Amniotic epithelial cell (primary cell): Measurements from ENCODE around the gene BCL2L12.

Experiments used
- DNase-seq: peaks from one replicate; pipeline ENCODE4 v3.0.0-alpha.2; 2010; ENCODE audit warnings: low read depth

The BCL2L12 gene

GRCh38 chr19:49642492-49643035 is 23.2 kb upstream of the BCL2L12 start:
- no peak for DNase-seq

DNA sequence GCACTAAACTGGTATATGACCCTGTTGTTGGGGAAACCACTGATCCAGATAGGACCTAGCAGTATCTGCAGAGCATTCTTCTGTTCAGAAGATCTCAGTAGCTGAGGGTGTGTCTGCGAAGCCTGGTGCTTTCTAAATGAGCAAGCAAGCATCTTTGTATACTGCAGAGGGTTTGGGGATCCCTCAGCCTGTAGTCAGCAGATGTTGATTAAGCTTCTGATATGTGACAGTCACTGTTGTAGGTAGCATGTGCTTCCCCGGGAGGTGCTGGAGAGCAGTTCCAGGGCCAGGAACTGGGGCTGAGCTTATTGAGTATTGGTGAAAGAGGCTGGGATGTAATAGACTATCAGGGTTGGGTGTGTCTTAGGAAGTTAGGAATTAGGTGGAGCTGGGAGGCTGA is 22.3 kb upstream of the BCL2L12 start:
- no peak for DNase-seq

- DNase-seq, result no peak
Measured at GRCh38 chr19:49645592-49645991, 20.1 kb upstream of the BCL2L12 start.

GRCh38 chr19:49645995-49646394 is 19.7 kb upstream of the BCL2L12 start:
- no peak for DNase-seq

GRCh38 chr19:49646586-49646985 is 19.1 kb upstream of the BCL2L12 start:
- DNase-seq, result no peak

GRCh38 chr19:49651029-49651819 is 14.5 kb upstream of the BCL2L12 start:
- DNase-seq, result no peak

GRCh38 chr19:49651820-49652550 is 13.7 kb upstream of the BCL2L12 start:
- DNase-seq, result no peak

GRCh38 chr19:49652551-49653465 is 12.9 kb upstream of the BCL2L12 start:
- DNase-seq, result no peak

DNA sequence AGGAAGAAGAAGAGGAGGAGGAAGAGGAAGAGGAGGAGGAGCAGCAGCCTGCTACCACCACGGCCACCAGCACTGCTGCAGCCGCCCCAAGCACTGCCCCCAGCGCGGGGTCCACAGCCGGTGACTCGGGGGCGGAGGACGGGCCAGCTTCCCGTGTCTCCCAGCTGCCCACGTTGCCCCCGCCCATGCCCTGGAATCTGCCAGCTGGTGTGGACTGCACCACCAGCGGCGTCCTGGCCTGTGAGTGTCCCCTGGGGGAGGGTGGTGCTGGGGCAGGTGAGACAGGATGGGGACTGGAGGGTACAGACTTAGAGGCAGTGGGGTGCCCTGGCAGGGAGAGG is 12.3 kb upstream of the BCL2L12 start:
- DNase-seq, result no peak

- DNase-seq, result no peak
Measured at GRCh38 chr19:49654581-49654980, 11.2 kb upstream of the BCL2L12 start.

- DNase-seq, result no peak
Measured at GRCh38 chr19:49655570-49656455, 9.9 kb upstream of the BCL2L12 start.

DNA sequence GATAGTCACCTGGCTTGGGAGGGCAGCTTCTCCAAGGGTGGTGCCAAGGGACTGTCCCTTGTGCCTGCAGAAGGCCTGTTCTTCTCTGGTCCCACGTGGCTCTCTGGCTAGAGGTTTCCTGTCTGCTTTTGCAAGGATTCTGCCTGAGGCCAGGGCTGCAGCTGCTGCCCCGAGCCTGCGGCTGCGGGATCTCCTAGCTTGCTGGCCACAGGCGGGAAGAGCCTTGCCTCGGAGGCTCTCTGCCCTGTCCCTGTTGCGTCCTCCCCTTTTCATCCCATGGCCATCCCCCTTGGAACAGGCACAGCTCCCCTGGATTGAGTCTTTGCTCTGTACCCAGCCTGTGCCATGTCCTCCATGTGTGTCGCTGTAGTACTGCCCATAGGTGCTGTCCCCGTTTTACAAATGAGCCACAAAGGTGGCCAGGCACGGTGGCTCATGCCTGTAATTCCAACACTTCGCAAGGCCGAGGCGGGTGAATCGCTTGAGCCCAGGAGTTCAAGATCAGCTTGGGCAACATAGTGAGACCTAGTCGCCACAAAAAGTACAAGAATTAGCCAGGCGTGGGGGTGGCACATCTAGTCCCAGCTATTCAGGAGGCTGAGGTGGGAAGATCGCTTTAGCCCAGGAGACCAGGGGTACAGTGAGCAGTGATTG is 9.2 kb upstream of the BCL2L12 start:
- no peak for DNase-seq

DNA sequence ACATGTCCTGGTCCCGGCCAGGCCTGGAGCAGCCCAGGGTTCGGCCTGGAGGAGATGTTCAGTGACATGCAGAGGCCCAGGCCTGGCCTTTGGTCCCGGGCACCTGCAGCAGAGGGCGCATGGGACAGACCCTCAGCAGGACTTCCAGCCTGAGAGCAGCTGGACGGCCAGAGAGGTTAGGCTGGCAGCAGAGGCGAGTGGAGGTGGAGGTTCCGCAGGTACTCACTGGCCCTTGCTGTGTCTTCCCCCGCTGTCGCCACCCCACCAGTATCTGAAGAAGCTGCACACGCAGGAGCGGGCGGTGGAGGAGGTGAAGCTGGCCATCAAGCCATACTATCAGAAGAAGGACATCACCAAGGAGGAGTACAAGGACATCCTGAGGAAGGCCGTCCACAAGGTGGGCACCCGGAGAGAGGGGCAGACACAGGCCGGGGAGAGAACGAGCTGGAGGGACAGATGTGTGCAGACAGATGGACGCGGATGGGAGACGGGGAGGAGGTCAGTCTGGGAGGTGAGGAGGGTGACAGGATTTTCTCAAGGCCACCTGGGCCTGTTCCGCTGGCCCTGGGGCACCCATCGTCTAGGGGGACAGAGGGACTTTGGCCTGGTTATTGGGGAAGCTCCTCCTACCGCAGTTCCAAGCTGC is 8.1 kb upstream of the BCL2L12 start:
- no peak for DNase-seq

- no peak for DNase-seq
Measured at GRCh38 chr19:49658139-49658517, 7.6 kb upstream of the BCL2L12 start.

DNA sequence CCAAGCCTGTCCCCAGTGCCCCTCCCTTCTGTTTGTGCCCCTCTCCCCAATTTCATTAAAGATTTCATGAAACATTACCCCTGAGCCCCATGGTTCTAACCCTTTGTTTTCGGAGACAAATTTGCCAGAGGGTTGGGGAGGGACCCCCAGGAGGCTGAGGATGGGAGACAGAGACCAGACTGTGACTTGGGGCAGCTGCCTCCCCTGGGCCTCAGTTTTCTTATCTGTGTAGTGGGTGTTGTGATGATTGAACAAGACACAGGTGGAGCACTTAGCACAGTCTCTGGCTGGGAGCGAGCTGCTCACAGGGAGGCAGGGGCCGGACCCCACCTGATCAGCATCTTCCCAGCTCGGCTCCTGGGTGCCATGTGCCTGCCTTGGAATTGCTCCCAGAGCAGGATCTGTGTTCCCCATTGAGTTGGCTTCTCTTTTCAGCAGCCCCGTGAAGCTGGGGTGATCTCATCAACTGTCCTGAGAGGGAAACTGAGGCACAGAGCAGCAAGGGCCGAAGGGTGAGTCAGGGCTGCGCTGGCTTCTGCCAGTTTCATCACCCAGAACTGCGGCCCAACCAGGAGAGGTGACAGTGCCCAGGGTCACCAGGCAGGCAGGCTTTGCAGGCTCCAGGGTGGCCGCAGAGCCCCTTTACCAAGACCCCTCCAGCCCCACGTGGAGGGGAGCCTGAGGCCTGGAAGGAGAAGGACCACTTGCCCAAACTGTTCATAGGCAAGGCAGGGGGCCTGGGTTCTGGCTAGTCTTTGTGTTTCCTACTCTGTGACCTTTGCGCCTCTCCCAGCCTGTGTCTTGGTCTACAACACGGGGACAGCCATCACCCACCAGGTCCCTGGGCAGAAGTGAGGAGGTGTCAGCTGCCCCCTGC is 6.9 kb upstream of the BCL2L12 start:
- DNase-seq, result no peak

DNA sequence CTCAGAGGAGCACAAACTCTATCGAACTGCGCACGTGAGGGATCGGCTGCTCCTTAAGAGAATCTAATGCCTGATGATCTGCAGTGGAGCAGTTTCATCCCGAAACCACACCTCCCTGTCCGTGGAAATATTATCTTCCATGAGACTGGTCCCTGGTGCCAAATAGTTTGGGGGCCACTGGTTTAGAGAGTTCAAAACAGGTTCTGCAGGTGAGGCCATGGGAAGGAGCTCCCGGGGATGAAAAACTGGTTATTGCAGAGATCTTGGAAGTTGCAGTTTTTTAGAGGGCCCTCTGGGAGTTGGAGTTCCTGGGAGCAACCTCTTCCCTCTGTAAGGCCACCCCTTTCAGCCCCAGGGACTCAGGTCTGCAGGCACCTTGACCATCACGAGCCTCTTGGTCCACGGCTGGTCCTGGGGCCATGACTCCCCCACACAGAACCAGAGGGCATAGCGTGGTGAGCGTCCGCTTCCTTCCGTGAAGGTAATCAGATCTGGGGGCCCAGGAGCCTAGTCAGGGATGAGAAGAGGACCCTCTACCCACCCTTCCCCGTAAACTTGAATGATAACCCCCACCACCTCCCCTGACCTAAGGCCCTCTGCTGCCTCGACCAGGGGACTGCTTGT is 5.3 kb upstream of the BCL2L12 start:
- no peak for DNase-seq

GRCh38 chr19:49662011-49662410 is 3.7 kb upstream of the BCL2L12 start:
- DNase-seq, result no peak

DNA sequence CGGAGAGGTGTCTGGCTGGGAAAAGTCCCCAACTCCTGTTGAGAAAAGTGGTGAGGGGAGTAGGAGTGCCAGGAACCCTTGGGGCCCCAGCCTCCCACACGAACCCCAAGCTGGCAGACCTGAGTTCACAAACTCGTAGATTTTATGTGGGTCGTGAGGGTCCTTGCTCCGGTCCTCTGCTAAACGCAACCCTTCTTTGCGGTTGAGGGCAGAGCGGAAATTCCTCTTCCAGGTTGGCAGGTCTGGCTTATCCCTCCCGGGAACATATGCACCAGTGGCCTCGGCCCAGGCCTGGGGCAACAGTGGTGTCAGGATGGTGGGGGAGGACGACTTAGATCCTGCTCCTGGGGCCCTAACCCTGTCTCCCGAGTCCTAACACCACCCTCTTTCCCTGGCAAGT is 2.5 kb upstream of the BCL2L12 start:
- DNase-seq, result no peak
